Stimulated activated naive CD8-positive, alpha-beta T cell treated with anti-CD3 and anti-CD28 coated beads, Interleukin-15, Interleukin-2, amounts not matched to agents 100 ng/mL and 50 ng/mL, for 24 hours (primary cell): Measurements from ENCODE around the gene AOAH.

ENCODE experiments used
- H3K27ac Mint-ChIP-seq: one replicate; pipeline ENCODE4 v1.8.0; 2021; ENCODE audit warnings: mild to moderate bottlenecking, mixed read lengths
- H3K27me3 Mint-ChIP-seq: one replicate; pipeline ENCODE4 v1.8.0; 2021; ENCODE audit warnings: mixed read lengths
- H3K36me3 Mint-ChIP-seq: one replicate; pipeline ENCODE4 v1.8.0; 2021; ENCODE audit warnings: low read depth, mixed read lengths
- H3K4me1 Mint-ChIP-seq: one replicate; pipeline ENCODE4 v1.8.0; 2021; ENCODE audit warnings: low read depth, mixed read lengths
- H3K4me3 Mint-ChIP-seq: one replicate; pipeline ENCODE4 v1.8.0; 2021; ENCODE audit warnings: mild to moderate bottlenecking, mixed read lengths
- H3K9me3 Mint-ChIP-seq: one replicate; pipeline ENCODE4 v1.8.0; 2021; ENCODE audit warnings: mixed read lengths

The AOAH gene

GRCh38 chr7:36604806-36605205 is 119.5 kb downstream of the AOAH start:
- Mint-ChIP-seq H3K27me3 (no peaks in the 10 kb centered on the region), H3K4me1 (peaks cover 67% of the 10 kb centered on the region), H3K27ac (no peak overlapping the region), H3K36me3 (no peaks in the 10 kb centered on the region), H3K9me3 (no peaks in the 10 kb centered on the region), H3K4me3 (no peak overlapping the region)

- H3K9me3 Mint-ChIP-seq = no peaks in the 10 kb centered on the region
- peak overlapping the region; percentile 65 for H3K27ac Mint-ChIP-seq
- H3K36me3 Mint-ChIP-seq = no peaks in the 10 kb centered on the region
- peaks cover 71% of the 10 kb centered on the region for H3K4me1 Mint-ChIP-seq
- no peak overlapping the region for H3K4me3 Mint-ChIP-seq
- H3K27me3 Mint-ChIP-seq = no peaks in the 10 kb centered on the region
Observed at GRCh38 chr7:36602934-36603887, 121.1 kb downstream of the AOAH start.

DNA sequence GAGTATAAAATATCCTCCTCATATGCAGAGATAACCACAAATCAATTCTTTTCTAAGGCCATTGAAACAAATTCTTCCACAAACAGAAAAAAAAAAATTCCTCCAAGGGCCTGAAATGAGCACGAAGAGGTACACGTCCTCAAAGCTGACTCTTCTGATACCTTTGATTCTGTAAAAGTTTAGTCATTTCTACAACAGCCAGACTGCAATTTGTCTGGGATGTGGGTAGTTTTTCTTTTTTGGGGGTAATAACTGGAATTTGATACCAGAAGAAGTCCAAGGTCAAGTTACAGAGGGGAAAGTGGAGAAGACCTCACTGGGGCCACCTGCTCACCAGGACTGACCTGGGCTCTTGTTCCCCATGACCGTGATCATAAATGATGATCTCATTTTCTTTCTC is 121.8 kb downstream of the AOAH start:
- Mint-ChIP-seq H3K4me1 (peaks cover 75% of the 10 kb centered on the region), H3K27me3 (no peaks in the 10 kb centered on the region), H3K9me3 (no peaks in the 10 kb centered on the region), H3K36me3 (no peaks in the 10 kb centered on the region), H3K4me3 (no peak overlapping the region), H3K27ac (peak overlapping the region; percentile 65)

- Mint-ChIP-seq H3K4me1 (peaks cover 72% of the 10 kb centered on the region), H3K4me3 (no peak overlapping the region), H3K9me3 (no peaks in the 10 kb centered on the region), H3K36me3 (no peaks in the 10 kb centered on the region), H3K27ac (peak overlapping the region; percentile 9), H3K27me3 (no peaks in the 10 kb centered on the region)
Observed at GRCh38 chr7:36601601-36602000, 122.7 kb downstream of the AOAH start.

DNA sequence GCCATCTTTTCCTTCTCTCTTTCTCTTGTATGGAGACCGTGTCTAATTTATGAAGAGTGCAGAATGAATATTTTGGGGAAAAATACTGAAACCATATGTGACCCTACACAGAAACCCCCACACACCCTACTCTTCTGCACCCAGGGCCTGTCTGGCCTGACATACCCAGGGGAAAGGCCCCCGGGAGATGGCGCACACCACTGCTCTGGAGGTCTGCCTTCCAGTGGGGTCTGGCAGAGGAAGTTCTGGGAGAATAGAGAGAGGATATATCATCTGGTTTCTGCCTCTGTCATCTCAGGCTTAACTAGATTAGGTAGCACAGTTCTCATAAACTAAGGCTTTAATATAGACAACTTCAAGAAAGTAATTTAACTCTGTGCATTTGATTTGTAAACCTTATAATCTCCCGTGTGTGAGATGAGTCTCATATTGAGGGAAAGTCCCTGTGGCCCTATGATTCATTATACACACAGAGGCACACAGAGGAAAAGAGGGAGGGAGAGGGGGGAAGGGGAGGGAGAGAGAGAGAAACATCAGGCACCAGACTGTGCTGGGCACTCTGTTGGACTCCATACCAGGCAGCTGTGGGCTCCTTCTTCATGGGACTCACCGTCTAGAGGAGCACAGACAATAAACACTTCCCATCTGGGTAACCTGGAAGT is 123.3 kb downstream of the AOAH start:
- Mint-ChIP-seq H3K4me1 (peaks cover 66% of the 10 kb centered on the region), H3K27ac (peak overlapping the region; percentile 64), H3K27me3 (no peaks in the 10 kb centered on the region), H3K4me3 (peak overlapping the region; percentile 6), H3K36me3 (no peaks in the 10 kb centered on the region), H3K9me3 (no peaks in the 10 kb centered on the region)

DNA sequence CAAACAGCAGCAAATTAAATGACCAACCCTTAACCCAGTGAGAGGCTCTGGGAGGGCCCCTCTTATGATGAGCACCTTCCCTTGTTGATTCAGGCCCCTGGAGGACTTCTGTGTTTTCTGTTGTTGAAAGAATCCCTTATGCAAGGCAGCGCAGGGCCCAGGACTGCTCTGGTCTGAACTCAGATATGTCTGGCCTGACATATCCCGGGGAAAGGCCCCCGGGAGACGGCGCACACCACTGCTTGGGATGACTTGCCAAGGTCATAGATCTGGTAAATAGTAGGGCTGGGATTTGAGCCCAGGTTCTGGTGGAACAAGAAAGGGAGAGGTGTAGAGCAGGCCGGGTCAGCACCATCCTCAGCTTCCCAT is 124.0 kb downstream of the AOAH start:
- peak overlapping the region; percentile 32 for H3K27ac Mint-ChIP-seq

DNA sequence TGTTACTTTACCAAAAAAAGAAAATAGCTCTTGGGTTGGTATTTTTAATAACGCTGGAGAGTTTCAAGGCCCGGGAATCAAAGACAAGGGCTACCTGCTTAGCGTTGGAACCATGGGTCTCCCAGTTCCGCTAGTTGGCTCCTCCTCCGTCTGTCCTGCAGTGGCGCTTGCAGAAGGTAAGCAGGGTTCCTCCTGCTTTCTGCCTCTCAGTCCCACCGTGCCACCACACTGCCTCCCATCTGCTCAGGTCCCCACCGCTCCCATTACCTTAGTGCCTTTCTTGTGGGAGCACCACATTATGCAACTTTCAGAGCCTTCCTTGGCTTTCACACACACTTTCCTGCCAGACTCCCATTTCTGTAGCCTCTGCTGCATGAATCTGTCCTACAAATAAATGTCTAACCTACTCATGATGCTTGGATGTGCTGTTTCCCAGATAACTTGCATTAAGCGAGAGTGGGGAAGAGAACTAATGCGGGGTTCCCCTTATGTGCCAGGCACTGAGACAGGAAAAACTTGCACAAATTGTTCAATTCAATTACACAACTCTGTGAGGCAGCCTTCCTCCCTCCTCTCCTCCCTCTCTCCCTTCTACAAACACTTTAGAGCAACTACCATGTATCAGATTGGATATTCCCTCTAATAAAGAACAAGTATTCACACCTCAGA is 124.5 kb downstream of the AOAH start:
- H3K9me3 Mint-ChIP-seq = no peaks in the 10 kb centered on the region
- H3K36me3 Mint-ChIP-seq = no peaks in the 10 kb centered on the region
- no peaks in the 10 kb centered on the region for H3K27me3 Mint-ChIP-seq
- peak overlapping the region; percentile 32 for H3K27ac Mint-ChIP-seq
- peaks cover 55% of the 10 kb centered on the region for H3K4me1 Mint-ChIP-seq
- H3K4me3 Mint-ChIP-seq = no peak overlapping the region

More for the DNA sequence above, 124.0 kb downstream of the AOAH start:
- Mint-ChIP-seq H3K27me3 (no peaks in the 10 kb centered on the region), H3K9me3 (no peaks in the 10 kb centered on the region), H3K4me1 (peaks cover 60% of the 10 kb centered on the region), H3K4me3 (no peak overlapping the region), H3K36me3 (no peaks in the 10 kb centered on the region)

GRCh38 chr7:36598054-36598674 is 126.1 kb downstream of the AOAH start:
- Mint-ChIP-seq H3K4me1 (peaks cover 48% of the 10 kb centered on the region), H3K4me3 (no peak overlapping the region), H3K9me3 (no peaks in the 10 kb centered on the region)

GRCh38 chr7:36597090-36597773 is 127.1 kb downstream of the AOAH start:
- Mint-ChIP-seq H3K36me3 (peaks cover 4% of the 10 kb centered on the region), H3K4me3 (no peak overlapping the region), H3K27me3 (no peaks in the 10 kb centered on the region), H3K27ac (peak overlapping the region; percentile 50), H3K4me1 (peaks cover 39% of the 10 kb centered on the region), H3K9me3 (no peaks in the 10 kb centered on the region)

More at GRCh38 chr7:36598054-36598674, 126.1 kb downstream of the AOAH start:
- H3K36me3 Mint-ChIP-seq = no peaks in the 10 kb centered on the region
- H3K27ac Mint-ChIP-seq = no peak overlapping the region
- no peaks in the 10 kb centered on the region for H3K27me3 Mint-ChIP-seq

GRCh38 chr7:36594445-36594844 is 129.8 kb downstream of the AOAH start:
- Mint-ChIP-seq H3K27me3 (no peaks in the 10 kb centered on the region), H3K9me3 (no peaks in the 10 kb centered on the region), H3K36me3 (peaks cover 4% of the 10 kb centered on the region), H3K27ac (no peak overlapping the region), H3K4me1 (peaks cover 15% of the 10 kb centered on the region), H3K4me3 (no peak overlapping the region)

GRCh38 chr7:36591636-36592035 is 132.7 kb downstream of the AOAH start:
- no peaks in the 10 kb centered on the region for H3K4me1 Mint-ChIP-seq
- H3K27ac Mint-ChIP-seq = no peak overlapping the region
- peaks cover 4% of the 10 kb centered on the region for H3K36me3 Mint-ChIP-seq
- H3K27me3 Mint-ChIP-seq = no peaks in the 10 kb centered on the region
- H3K9me3 Mint-ChIP-seq = no peaks in the 10 kb centered on the region
- no peak overlapping the region for H3K4me3 Mint-ChIP-seq

DNA sequence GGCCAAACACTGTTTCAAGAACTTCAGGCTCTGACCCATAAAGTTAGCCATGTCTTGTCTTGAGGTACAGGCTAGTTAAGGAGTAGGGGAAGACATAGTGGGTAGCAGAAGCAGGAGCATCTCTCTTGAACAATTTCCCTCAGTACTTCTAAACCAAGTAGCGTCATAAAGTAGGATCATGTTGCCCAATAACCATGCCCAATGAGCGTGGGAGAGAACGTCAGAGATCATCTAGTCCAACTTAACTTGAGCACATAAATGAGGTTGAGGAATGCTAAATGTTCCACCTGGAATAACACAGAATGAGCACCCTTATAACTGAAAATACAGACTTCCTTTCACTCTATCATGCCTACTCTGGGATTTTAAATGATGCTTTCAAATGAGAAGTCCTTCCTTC is 134.9 kb downstream of the AOAH start:
- Mint-ChIP-seq H3K36me3 (peaks cover 4% of the 10 kb centered on the region), H3K27ac (no peak overlapping the region), H3K4me1 (no peaks in the 10 kb centered on the region), H3K27me3 (no peaks in the 10 kb centered on the region), H3K4me3 (no peak overlapping the region), H3K9me3 (no peaks in the 10 kb centered on the region)

DNA sequence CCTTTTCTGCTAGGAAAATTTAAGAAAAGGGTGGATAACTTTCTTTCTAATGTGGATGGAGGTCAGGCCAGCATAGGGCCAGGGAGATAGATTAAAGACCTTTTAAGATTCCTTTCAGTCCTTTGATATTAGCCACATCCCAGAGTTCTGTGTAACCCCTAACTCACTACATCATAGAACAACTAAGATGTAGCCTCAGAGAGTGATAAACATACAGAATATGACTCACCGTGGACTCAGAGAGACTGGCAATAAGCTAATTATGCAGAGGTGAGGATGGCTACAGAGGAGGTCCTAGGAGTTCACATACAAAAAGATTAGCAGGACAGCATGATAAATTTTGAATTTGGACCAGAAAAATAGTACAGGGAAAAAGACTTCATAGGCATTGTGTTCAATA is 141.0 kb downstream of the AOAH start:
- Mint-ChIP-seq H3K27me3 (no peaks in the 10 kb centered on the region), H3K27ac (peak overlapping the region; percentile 24), H3K4me3 (no peak overlapping the region), H3K9me3 (no peaks in the 10 kb centered on the region), H3K4me1 (peaks cover 18% of the 10 kb centered on the region), H3K36me3 (peaks cover 6% of the 10 kb centered on the region)

GRCh38 chr7:36575832-36576231 is 148.5 kb downstream of the AOAH start:
- Mint-ChIP-seq H3K36me3 (peaks cover 14% of the 10 kb centered on the region), H3K4me1 (peaks cover 11% of the 10 kb centered on the region), H3K27me3 (no peaks in the 10 kb centered on the region), H3K27ac (no peak overlapping the region), H3K4me3 (no peak overlapping the region), H3K9me3 (no peaks in the 10 kb centered on the region)
